PC-3 (cell line): ENCODE results near the gene ZXDC.

Experiments
- CTCF ChIP-seq: fragments of 300-600 bp; sonication (generic); conservative IDR thresholded peaks from 2 replicates; pipeline ENCODE4 v1.5.1; 2017; ENCODE audit warnings: antibody characterized with exemption, low read depth, mild to moderate bottlenecking, low read length
- EZH2 ChIP-seq: fragments of 300-600 bp; sonication (generic); IDR thresholded peaks from one replicate; pipeline ENCODE4 v1.6.1; 2017; ENCODE audit warnings: antibody characterized with exemption, mild to moderate bottlenecking, low read length; ENCODE audit not compliant: unreplicated experiment

GRCh38 chr3:126392246-126392645 lies 83.4 kb downstream of the ZXDC start:
- TF ChIP-seq CTCF (no peak), EZH2 (no peak)
